ENCODE results near the gene SLC6A19.

SLC6A19 gene

DNA sequence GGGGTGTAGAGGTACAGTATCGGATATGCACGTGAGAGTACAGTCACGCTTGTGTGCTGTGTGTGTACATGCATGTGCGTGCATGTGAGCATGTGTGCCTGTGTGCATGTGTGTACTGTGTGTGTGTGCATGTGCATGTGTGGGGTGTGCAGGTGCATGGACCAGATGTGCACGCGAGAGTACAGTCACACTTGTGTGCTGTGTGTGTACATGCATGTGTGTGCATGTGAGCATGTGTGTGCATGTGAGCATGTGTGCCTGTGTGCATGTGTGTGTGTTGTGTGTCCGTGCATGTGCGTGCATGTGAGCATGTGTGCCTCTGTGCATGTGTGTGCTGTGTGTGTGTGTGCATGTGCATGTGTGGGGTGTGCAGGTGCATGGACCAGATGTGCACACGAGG, 10.3 kb downstream of the SLC6A19 start:
- DNase-seq = no peak

DNA sequence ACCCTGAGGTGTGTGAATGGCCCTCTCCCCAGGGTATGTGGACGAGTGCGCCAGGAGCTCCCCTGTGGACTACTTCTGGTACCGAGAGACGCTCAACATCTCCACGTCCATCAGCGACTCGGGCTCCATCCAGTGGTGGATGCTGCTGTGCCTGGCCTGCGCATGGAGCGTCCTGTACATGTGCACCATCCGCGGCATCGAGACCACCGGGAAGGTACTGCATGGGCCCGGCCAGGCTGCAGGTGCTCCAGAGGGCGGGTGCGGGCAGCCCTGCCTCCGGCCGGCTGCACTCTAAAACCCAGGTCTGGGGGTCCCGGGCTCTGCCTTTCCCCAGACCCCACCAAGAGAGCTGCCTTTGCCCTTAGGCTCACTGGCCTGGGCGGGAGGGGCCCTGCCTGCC, 10.9 kb downstream of the SLC6A19 start:
- DNase-seq = no peak

DNA sequence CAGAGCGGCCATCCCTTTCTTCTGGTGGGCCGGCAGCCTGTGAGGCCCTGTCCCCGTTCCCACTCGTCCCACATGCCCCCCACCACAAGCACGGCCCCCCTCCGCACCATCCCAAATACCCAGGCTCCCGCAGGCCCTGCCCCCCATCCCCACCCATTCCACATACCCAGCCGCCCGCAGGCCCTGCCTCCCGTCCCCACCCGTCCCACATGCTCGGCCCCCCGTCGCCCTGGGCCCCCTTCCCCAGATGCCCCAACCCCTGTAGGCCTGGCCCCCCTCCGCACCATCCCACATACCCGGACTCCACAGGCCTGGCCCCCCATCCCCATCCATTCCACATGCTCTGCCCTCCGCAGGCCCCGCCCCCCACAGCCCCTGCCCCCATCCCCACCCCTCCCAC, 11.5 kb downstream of the SLC6A19 start:
- no peak for DNase-seq

DNA sequence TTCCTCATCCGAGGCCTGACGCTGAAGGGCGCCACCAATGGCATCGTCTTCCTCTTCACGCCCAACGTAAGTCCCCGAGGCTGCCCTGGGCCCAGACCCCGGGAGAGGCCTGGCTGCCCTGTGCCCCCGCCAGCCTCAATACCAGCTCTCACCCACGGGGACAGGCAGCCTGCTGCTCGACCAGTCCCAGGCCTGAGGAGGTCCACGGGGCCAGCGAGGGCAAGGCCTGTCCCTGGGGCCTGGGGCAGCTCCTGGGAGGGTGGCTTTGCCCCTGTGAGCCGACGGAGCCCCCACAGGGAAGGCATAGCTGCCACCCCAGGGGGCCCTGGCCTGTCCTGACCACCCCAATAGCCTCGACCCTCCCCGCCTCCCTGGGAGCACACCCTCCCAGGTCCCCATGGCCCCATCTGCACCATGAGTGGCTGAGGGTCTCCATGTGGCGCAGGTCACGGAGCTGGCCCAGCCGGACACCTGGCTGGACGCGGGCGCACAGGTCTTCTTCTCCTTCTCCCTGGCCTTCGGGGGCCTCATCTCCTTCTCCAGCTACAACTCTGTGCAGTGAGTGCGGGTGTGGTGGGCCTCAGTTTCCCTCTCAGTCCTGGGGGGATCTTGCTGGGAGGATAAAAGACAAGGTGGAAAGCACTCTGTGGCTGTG, 12.2 kb downstream of the SLC6A19 start:
- DNase-seq = no peak

DNA sequence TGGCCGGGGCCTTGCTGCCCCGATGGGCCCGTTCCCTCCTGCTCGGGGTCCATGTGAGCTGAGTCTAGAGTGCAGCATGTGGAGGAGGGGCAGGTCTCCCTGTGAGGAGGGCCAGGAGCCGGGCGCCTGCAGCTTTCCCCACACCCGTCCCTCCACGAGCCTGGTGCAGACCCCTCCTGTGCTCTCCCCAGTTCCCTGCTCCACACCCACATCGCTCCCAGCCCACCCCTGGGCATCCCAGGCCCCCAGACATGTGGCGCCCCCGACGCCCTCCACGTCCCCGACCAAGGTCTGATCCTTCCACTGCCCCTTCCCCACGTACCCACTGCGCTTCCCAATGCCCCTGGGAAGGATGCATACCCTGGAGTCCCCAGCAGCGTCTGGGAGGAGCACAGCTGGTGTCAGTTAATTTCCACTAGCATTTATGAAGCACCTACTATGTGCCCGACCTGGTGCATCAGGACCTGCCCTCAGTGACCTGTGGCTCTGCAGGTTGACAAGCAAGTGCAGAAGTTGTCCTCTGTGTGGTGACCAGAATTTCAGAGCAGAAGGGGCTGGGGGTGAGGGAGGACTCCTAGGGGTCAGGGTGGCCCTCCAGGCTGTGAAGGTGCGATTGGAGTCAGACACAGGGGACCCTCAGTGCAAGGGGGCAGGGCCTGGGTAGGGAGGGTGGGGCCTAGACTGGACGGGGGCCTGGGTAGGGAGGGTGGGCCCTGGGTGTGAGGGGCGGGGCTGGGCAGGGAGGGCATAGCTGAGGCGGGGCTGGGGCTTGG, 13.0 kb downstream of the SLC6A19 start:
- DNase-seq = no peak

DNA sequence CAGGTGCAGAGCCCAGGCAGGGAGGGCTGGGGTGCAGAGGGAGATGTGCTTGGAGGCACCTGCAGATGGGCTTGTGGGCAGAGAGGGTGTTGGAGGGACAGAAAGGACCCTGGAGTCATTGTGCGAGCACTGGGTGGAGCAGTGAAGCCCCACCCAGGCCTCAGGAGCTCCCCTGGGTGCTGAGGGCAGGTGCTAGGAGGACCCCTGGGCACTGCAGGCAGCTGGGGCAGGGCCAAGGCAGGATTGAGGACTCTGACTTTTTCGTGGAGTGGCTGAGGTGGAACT, 13.5 kb downstream of the SLC6A19 start:
- DNase-seq = no peak

DNA sequence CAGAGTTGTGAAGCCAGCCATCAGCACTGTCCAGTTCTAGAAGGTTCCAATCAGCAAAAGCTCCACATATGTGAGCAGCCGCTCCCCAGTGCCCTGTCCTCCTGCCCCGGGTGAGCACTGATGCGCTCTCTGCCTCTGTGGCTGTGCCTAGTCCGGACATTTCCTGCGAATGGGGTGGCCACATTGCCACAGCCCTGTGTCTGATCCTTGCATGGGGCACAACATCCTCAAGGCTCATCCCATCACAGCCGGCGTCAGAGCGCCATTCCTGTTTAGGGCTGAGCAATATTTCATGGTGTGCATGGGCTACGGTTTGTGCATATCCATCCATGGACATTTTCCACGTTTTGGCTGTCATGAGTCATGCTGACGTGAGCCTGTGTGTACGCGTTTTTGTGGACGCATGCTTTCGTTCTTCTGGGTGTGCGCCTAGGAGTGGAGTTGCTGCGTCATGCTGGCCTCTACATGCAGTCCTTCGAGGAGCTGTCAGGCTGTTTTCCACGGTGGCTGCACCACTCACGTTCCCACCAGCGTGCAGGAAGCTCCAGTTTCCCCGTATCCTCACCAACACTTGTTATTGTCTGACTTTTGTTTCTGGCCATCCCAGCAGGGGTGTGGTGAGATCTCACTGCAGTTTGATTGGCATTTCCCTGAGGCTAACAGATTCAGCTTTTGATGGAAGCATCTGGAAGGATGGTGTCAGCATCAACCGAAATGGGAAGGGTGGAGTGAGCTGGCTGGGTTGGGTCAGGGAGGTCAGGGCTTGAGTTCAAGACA, 14.1 kb downstream of the SLC6A19 start:
- DNase-seq = no peak

DNA sequence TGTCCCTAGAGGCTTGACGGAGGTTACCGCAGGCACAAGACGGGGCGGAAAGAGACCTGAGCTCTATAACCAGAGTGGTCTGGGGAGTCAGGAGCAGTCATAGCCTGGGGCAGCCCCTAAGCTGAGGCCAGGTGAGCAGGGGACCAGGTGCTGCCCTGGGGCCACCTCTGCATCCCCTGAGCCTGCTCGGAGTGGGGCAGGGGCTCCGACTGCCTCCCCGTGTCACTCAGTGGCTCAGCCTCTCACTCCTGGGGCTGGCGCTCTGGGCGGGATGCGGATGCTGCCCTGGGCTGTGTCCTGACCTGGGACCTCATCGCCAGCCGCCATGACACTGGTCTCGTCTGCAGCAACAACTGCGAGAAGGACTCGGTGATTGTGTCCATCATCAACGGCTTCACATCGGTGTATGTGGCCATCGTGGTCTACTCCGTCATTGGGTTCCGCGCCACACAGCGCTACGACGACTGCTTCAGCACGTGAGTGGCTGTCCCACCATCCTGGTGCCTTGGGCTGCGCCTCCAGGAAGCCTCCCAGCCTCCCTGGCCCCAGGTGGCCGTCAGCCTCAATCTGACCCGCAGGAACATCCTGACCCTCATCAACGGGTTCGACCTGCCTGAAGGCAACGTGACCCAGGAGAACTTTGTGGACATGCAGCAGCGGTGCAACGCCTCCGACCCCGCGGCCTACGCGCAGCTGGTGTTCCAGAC, 15.0 kb downstream of the SLC6A19 start:
- DNase-seq = no peak

DNA sequence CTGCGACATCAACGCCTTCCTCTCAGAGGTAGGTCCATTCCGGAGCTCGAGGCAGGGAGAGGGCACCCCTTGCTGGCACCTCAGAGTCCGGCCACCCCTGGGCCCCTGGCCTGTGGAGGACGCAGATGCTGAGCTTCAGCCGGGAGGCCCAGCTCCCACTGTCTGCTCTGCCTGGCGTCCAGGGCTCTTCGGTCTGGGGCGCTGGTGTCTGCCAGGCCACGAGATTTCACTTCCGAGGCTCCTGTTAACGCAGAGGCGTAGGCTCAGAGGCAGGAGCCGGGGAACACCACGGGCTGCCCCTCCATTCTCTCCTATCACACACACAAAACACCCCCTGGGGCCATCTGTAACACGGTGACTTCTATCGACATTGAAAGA, 15.5 kb downstream of the SLC6A19 start:
- DNase-seq = no peak

DNA sequence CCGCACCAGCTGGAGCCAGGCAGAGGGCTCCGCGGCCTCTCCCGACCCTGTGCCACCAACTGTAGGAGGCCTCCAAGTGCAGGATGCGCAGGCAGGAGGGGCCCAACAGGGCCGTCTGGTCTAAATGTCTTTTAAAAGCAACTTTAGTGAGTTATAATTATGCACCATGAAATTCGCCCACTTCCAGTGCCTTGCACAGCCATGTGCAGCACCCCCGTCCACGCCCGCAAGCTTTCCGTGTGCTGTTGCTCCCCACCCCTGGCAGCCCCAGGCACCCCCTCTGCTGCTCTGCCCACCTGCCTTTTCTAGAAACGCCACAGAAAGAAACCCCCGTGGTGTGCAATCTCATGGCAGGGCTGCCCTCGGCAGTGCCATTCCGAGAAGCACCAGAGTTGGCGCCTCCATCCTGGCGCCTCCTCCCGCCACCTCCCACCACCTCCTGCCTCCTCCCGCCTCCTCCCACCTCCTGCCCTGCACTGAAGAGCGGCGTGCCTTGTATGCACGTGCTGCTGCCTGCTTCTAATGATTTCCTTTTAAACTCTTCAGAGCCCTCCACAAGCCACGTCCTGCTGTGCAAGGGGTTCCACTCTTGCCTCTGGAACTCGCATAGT, 16.3 kb downstream of the SLC6A19 start:
- no peak for DNase-seq

DNA sequence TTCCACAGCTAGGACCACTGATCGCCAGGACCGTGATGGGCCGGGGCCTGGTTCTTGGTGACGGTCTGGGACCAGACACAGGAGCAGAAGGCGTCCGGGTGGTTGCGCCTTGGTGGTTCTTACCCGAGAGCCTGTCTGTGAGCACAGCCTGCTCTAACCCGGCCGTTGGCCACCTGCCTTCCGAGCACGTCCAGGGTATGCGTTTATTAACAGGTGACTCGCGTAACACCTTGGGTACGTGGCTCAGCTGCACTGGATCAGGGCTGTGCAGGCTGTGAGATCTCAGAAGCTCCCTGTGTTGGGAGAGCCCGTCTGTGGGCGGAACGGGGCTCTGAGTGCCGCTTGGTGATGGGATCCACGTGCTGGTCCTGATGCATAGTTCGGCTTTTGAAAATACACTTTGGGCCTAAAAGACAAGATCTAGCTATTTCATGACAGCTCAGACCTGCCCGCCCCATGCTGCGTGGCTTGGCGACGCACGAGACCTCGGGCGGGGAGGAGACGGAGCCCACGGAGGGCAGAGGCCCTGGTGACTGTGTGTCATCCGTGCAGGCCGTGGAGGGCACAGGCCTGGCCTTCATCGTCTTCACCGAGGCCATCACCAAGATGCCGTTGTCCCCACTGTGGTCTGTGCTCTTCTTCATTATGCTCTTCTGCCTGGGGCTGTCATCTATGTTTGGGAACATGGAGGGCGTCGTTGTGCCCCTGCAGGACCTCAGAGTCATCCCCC, 17.1 kb downstream of the SLC6A19 start:
- no peak for DNase-seq

DNA sequence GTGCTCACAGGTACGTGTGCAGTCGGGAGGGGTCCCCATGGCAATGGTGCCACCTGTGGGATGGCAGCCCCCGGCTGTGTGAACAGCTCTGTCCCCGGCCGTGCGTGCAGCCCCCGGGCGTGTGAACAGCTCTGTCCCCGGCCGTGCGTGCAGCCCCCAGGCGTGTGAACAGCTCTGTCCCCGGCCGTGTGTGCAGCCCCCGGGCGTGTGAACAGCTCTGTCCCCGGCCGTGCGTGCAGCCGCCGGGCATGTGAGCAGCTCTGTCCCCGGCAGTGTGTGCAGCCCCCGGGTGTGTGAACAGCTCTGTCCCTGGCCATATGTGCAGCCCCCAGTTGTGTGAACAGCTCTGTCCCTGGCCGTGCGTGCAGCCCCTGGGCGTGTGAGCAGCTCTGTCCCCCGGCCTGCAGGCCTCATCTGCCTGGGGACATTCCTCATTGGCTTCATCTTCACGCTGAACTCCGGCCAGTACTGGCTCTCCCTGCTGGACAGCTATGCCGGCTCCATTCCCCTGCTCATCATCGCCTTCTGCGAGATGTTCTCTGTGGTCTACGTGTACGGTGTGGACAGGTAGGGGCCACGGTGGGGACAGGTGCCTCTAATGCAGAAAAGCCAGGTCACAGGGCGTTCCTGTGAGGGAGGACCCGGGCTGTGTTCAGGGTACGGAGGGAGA, 17.8 kb downstream of the SLC6A19 start:
- DNase-seq = no peak

DNA sequence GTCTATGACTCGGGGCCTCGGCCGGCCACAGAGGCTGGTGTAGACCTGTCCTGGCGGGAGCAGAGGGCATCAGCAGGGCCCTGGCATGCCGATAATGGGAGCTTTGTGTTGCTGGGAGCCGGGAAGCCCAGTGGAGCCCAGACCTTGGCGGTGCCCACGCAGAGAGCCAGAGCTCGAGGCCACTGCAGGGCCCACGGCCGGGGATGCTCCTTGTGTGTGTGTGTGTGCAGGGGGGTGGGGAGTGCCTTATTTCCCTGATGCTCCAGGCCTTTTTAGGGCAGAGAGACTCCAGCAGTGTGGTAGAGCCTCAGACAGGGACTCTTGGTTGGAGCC, 18.3 kb downstream of the SLC6A19 start:
- no peak for DNase-seq

DNA sequence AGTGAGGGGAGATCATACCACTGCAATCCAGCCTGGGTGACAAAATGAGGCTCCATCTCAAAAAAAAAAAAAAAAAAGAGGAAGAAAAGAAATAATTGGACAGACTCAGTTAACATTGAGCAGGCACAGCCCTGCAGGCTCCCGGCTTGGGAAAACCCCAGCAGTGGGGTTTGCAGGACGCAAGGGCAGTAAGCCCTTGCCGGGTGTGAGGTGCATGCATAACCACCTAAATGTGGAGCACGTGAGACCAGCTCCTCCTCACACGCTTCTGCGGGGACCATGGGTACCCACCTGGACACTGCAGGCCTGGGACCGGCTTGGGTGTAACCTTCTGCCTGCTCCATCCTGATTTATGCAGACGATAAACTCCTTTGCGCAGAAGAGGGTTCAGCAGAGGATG, 19.0 kb downstream of the SLC6A19 start:
- DNase-seq = no peak

DNA sequence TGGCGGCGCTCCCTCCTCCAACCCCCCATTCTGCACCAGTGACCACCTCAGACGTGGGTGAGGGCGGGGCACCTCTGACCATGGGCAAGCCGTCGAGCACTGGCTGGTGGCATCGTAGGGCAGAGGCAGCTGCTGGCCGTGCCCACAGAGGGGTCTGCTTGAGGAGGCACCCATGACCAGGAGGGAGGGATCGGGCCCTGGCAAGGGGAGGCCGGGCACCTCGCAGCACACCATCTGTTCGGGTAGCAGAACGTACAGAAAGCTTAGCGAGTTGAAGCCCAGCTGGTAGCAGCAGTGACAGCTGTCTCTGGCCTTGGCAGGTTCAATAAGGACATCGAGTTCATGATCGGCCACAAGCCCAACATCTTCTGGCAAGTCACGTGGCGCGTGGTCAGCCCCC, 19.4 kb downstream of the SLC6A19 start:
- DNase-seq = no peak

DNA sequence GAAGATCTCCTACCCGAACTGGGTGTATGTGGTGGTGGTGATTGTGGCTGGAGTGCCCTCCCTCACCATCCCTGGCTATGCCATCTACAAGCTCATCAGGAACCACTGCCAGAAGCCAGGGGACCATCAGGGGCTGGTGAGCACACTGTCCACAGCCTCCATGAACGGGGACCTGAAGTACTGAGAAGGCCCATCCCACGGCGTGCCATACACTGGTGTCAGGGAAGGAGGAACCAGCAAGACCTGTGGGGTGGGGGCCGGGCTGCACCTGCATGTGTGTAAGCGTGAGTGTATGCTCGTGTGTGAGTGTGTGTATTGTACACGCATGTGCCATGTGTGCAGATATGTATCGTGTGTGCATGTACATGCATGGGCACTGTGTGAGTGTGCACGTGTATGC, 20.3 kb downstream of the SLC6A19 start:
- no peak for DNase-seq

DNA sequence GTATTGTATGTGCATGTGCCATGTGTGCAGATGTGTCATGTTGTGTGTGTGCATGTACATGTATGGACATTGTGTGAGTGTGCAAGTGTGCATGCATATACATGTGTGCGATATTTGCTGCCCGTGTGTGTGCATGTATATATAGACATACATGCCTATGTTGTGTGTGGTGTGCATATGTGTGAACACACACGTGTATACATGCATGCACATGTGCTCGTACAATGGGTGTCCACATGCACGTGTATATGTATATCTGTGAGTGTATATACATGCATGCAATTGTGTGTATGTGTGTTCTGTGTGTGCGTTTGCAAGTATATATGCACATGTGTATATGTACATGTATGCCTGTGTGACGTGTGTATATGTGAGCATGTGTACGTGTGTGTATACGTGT, 20.8 kb downstream of the SLC6A19 start:
- no peak for DNase-seq

DNA sequence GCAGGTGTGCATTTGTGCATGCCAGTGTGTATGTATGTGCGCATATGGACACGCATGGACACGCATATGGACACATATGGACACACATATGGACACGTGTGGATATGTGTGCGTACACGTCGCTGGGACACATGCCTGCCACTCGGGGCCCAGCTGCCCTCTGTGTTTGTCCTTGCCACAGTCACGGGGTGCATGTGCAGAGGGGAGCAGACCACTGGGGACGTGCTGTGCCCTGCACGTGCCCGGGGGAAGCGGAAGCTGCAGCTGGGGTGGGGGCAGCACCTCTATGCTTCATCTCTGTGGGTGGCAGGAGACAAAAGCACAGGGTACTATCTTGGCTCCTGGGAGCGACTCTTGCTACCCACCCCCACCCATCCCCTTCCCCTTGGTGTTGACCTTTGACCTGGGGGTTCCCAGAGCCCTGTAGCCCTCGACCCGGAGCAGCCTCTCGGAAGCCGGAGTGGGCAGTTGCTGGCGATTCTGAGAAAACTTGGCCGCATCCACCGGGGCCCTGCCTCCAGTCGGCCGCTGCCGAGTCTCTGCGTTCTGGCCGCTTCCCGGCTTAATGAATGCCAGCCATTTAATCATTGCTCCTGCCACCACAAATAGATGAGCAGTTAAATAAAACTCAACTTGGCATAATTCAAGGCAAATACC, 21.4 kb downstream of the SLC6A19 start:
- no peak for DNase-seq

DNA sequence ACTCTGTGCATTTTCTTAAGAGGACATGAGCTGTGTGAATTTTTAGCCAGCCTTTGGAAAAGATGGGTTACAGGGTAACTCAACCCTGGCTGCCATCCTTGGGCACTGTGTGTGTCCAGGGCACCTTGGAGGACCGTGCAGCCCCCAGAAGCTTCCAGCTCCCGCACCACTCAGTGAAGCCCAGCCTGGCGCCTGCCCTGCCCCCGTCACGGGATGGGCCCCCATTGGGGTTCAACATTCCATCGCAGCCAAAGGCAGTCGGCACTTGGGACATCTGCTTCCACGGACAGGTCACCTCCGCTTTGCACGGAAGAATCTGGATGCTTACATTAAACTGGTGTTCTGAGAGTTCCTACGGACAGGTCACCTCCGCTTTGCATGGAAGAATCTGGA, 21.9 kb downstream of the SLC6A19 start:
- DNase-seq = no peak

DNA sequence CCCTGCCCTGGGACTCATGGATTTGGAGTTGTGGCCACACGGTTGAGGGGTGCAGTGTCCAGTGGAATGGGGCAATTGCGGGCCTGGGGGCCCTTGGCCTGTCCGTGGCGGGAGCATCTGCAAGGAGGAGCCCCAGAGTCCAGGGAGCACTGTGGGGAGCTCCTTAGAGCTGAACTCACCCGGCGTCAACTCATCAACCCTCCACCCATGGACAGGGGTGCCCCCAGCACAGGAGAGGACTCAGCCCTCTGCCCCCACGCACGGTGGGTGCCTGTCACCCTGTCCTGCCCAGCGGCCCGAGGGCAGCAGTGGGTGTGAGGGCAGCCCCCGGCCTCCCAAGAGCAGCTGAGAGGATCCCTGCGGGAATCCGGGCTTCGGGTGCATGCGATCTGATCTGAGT, 23.2 kb downstream of the SLC6A19 start:
- no peak for DNase-seq

DNA sequence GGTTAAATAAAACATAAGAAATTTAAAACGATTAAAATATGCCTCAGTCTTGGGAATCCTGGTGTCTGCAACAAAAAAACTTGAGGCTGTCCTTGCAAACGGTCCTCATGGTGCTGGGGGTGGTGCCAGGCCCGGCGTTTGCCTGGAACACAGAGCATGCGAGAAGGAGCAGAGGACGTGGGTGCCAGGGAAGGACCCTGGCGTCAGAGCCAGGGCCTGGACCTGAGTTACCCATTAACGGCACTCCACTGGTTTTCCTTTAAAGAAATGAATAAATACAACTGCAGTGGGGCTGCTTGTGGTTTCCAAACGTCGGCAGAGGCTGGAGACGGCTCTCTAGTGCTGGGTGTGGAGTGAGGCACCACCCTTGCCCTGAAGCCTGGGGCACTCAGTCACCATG, 23.7 kb downstream of the SLC6A19 start, which contains the start of gene SLC6A18:
TSS of gene SLC6A18 (plus strand) at position 301 of the 400 bp plus-strand sequence. CDS start at position 398, 97 bp downstream.
- no peak for DNase-seq
